ENCODE data around the gene KNSTRN. TPM values are rescaled to one million over a fixed set of nuclear protein-coding genes. Genes with fewer than 3 reads are reported as not detected.
A peak's percentile ranks its signal among the peaks of the same experiment; 100 is the strongest.

KNSTRN gene, protein sequence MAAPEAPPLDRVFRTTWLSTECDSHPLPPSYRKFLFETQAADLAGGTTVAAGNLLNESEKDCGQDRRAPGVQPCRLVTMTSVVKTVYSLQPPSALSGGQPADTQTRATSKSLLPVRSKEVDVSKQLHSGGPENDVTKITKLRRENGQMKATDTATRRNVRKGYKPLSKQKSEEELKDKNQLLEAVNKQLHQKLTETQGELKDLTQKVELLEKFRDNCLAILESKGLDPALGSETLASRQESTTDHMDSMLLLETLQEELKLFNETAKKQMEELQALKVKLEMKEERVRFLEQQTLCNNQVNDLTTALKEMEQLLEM
- 25.1 and 27.3 TPM in 2 replicates for total RNA-seq
- long read RNA-seq, transcript KNSTRN-201 (9 exons, 1,714 nt): major isoform, 160 of 176 reads
- long read RNA-seq, partial matches to known transcripts: 3 of 176 reads
- long read RNA-seq, other reads (novel, unspliced or antisense): 6 of 176 reads

DNA sequence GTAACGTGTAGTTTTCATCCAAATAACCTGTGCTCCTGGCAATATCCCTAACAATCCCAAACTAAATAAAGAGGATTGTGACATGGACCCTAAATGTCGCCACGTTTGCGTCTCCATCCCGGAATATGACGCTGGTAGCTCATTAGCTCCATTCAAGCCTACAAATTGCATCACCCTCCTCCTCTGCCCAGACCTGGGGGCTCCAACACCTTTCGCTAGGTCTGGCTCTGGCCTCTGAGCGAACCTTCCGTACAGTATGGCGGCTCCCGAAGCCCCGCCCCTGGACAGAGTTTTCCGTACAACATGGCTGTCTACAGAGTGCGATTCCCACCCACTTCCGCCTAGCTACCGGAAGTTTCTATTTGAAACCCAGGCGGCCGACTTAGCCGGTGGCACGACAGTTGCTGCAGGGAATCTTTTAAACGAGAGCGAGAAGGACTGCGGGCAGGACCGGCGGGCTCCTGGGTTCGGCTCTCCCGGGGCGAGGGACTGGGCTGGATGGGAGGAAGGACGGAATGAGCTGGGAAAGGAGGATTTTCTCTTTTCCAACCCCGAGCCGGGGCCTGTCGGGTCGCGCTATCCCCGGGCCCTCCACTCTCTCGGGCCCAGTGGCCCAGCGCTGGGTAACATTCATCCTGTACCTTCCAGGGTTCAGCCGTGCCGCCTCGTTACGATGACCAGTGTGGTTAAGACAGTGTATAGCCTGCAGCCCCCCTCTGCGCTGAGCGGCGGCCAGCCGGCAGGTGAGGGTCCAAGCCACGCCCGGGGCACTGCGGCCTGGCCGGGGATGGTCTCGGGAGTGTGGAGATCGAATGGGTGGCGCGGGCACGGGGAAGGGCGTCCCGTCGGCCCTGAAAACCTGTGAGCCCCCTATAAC lies at the start of gene KNSTRN:
Gene KNSTRN, plus strand, starts transcription at position 142 of the 877 bp plus-strand sequence. Its CDS starts 115 bp downstream, at position 257.
- DNase-seq (ENCODE audit: extremely low spot score, unreplicated experiment): peak; percentile 95
- Mint-ChIP-seq H3K4me3 (ENCODE audit: unreplicated experiment) (peak within 1 kb of the TSS; percentile 96), H3K36me3 (ENCODE audit: unreplicated experiment) (peaks cover 6% of the 10 kb centered on the region), H3K9me3 (ENCODE audit: unreplicated experiment) (no peaks in the 10 kb centered on the region), H3K27me3 (ENCODE audit: unreplicated experiment) (no peaks in the 10 kb centered on the region), H3K4me1 (ENCODE audit: unreplicated experiment) (peaks cover 41% of the 10 kb centered on the region), H3K27ac (ENCODE audit: unreplicated experiment) (peak within 1 kb of the TSS; percentile 82)
- TF ChIP-seq, protein P1, sequence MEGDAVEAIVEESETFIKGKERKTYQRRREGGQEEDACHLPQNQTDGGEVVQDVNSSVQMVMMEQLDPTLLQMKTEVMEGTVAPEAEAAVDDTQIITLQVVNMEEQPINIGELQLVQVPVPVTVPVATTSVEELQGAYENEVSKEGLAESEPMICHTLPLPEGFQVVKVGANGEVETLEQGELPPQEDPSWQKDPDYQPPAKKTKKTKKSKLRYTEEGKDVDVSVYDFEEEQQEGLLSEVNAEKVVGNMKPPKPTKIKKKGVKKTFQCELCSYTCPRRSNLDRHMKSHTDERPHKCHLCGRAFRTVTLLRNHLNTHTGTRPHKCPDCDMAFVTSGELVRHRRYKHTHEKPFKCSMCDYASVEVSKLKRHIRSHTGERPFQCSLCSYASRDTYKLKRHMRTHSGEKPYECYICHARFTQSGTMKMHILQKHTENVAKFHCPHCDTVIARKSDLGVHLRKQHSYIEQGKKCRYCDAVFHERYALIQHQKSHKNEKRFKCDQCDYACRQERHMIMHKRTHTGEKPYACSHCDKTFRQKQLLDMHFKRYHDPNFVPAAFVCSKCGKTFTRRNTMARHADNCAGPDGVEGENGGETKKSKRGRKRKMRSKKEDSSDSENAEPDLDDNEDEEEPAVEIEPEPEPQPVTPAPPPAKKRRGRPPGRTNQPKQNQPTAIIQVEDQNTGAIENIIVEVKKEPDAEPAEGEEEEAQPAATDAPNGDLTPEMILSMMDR (IDR thresholded peaks at IDR 0.05): no peak

DNA sequence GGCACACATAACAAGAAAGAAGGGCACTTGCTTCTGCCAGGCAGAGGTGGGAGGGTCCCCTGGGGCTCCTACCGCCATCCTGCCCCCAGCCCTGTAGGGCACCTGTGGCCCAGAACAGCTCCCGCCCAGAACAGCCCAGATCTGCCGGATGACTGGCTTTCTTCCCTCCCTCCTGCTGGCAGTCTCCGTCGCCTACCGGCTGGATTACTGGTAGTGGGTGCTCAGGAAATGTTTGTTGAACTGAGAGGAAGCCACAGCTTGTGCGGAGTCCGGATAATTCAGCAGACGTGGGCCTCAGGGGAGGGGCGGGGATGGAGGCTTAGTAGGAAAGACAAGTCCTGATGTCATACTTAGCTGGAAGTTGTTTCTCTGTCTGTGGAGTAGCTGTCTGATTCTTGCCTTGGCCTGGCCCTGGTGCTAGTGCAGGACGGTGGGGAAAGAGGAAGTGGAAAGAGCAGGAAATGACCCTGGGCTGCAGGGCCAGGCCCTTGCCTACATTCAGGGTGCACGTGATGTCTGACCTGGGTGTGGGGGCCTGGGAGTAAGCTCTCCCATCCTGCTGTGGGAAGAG lies 48.5 kb upstream of the KNSTRN start:
- TF ChIP-seq, protein P1 (IDR thresholded peaks at IDR 0.05): no peak
- Mint-ChIP-seq H3K4me1 (ENCODE audit: unreplicated experiment) (peaks cover 80% of the 10 kb centered on the region), H3K27me3 (ENCODE audit: unreplicated experiment) (no peaks in the 10 kb centered on the region), H3K9me3 (ENCODE audit: unreplicated experiment) (no peaks in the 10 kb centered on the region), H3K27ac (ENCODE audit: unreplicated experiment) (peak overlapping the region; percentile 89), H3K36me3 (ENCODE audit: unreplicated experiment) (peaks cover 3% of the 10 kb centered on the region), H3K4me3 (ENCODE audit: unreplicated experiment) (peak overlapping the region; percentile 0)
- DNase-seq (ENCODE audit: extremely low spot score, unreplicated experiment): no peak

DNA sequence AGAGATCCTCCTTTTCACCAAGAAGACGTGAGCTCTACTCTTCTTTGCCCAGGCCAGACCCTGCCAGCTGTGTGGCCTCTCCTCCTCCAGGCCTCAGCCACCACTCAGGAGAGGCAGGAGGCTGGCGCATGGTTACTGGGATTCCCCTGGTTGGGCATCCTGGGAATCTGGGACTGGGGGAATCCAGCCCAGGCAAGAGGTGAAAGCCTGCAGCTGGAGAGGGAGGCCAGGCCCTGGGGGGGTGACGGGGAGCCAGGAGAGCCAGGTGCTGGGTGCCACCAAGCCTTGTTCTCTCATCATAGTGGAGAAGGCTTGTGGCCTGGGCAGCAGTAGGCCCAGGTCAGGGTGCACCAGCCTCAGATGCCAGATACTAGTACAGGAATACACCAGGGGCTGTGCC lies 48.0 kb upstream of the KNSTRN start:
- H3K9me3 Mint-ChIP-seq (ENCODE audit: unreplicated experiment): no peaks in the 10 kb centered on the region
- H3K36me3 Mint-ChIP-seq (ENCODE audit: unreplicated experiment): peaks cover 3% of the 10 kb centered on the region
- H3K27me3 Mint-ChIP-seq (ENCODE audit: unreplicated experiment): no peaks in the 10 kb centered on the region
- no peak for DNase-seq (ENCODE audit: extremely low spot score, unreplicated experiment)
- TF ChIP-seq, protein P1 (IDR thresholded peaks at IDR 0.05): no peak
- peaks cover 80% of the 10 kb centered on the region for H3K4me1 Mint-ChIP-seq (ENCODE audit: unreplicated experiment)
- H3K27ac Mint-ChIP-seq (ENCODE audit: unreplicated experiment): peak overlapping the region; percentile 89
- H3K4me3 Mint-ChIP-seq (ENCODE audit: unreplicated experiment): no peak overlapping the region

DNA sequence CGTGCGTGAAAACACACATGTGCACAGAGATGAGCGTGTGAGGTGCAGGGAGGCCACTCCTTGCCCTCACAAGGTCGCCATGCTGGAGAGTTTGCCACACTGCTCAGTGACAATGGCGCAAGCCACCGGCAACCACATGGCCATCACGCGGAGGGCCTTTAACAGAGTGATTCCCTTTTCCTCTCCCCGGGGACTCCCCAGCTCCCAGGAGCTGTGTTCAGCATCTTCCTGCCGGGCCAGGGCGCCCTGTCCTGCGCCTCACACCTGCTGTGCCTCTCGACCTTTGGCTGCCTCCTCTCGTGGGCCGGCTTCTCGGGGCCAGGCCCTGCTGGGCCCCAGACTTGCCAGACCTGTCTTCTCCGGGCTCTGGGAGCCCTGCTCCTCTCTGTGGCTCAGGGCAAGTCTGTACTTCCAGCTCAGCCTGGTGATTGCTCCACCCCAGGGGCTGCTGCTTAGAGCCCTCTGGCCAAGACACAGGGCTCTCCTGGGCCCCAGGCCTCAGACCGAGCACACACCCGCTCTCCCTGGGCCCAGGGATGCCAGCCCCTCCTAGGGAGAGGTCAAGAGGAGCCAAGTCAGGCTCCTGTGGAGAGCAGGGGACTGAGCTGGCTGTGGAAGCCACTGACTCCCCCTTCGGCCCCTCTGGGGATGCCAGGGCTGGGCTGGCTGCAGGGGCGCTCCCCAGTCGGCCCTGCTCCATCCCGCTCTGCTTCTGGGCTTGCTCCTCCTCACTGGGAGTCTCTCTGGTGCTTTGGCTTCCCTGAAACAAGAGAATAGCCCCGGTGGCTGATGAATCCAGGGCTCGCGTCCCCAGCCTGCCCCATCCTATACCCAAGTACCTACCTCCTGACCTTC lies 47.4 kb upstream of the KNSTRN start:
- Mint-ChIP-seq H3K4me3 (ENCODE audit: unreplicated experiment) (no peak overlapping the region), H3K9me3 (ENCODE audit: unreplicated experiment) (no peaks in the 10 kb centered on the region), H3K27me3 (ENCODE audit: unreplicated experiment) (no peaks in the 10 kb centered on the region), H3K4me1 (ENCODE audit: unreplicated experiment) (peaks cover 80% of the 10 kb centered on the region), H3K27ac (ENCODE audit: unreplicated experiment) (peak overlapping the region; percentile 89), H3K36me3 (ENCODE audit: unreplicated experiment) (peaks cover 3% of the 10 kb centered on the region)
- TF ChIP-seq, protein P1 (IDR thresholded peaks at IDR 0.05): no peak
- DNase-seq (ENCODE audit: extremely low spot score, unreplicated experiment): no peak
